HG03442 (cell line): Measurements from ENCODE around the gene SEMA5B.

Experiments used
- ATAC-seq: cut with Tn5 transposase; IDR thresholded peaks from one replicate; pipeline ENCODE4 v1.9.1; 2021; ENCODE audit warnings: mild to moderate bottlenecking, moderate library complexity; ENCODE audit not compliant: unreplicated experiment

Gene SEMA5B

GRCh38 chr3:122928396-122929187 lies 99.0 kb downstream of the SEMA5B start:
- no peak for ATAC-seq

DNA sequence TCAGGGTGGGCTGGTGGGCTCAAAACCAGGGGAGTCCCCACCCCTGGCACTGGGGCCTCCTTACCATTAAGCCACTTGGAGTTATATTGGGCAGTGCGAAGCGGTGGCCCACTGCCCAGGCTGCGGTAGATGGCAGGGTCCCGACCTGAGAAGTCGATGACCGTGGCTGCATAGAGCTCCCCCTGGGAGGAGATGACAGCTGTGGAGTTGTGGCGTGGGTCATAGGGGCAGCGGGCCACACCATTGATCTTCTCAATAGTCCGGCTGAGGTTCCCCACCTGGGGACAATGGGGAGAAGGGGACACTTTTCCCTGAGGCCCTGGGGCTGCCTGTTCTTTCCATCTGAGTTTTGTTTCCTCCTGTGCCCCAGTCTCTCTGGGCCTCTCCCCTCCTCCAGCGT lies 99.8 kb downstream of the SEMA5B start:
- ATAC-seq = no peak

GRCh38 chr3:122926811-122927210 lies 100.8 kb downstream of the SEMA5B start:
- no peak for ATAC-seq

GRCh38 chr3:122926322-122926721 lies 101.2 kb downstream of the SEMA5B start:
- no peak for ATAC-seq

GRCh38 chr3:122925756-122926155 lies 101.8 kb downstream of the SEMA5B start:
- no peak for ATAC-seq

GRCh38 chr3:122924056-122924455 lies 103.5 kb downstream of the SEMA5B start:
- ATAC-seq = no peak

DNA sequence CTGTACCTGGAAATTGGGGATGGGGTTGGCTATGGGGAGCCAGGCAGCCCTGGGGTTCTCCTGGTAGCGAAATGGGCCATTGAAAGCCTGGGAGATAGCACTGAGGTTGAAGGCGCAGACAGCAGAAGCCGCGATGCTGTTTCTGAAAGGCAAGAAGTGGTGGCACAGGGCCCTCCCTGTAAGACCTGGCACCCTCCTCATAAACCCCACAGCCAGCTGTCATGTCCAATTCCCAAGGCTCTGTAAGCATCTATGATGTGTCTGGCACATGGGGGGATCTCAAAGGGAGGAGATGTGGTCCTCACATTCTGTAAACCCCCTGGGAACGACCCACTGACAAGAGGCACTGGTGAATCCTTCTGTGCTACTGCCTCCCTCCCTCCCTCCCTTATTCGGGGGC lies 104.0 kb downstream of the SEMA5B start:
- ATAC-seq = no peak

DNA sequence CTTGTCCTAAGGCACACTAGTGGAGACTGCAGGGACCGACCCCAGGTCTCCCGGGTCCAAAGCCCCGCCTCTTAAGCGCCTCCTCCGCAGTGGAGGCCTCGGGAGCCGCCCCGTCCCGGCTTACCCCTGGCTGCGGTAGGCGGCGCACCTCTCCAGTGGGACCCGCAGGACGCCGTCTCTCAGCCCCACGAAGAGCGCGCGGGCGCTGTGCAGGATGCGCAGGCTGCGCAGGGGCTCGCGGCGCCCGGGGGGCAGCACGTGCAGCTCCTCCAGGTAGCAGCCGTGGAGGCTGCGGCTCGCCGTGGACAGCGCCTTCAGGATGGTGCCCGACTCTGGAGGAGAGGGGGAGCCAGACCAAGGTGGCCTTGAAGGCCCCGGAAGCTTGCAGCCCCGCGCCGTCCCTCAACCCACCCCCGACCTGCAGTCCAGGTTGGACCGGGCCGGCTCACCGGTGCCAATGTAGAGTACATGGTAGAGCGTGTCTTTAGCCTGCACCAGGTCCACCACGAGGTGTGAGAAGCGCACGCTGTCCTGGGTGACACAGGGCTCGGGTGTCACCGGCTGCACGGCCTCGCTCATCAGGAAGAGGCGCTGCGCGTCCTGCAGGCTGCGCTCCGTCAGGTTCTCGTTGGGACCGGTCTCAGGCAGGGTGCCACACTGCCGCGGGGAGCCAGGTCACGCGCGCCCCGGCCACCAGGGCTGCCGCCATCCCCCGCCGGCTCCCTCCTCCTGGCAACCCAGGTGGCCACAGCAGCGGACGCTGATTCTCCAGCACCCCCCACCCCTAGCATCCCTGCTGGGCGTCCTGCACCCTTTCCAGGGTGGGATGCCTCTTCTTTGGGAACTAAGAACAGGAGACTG lies 105.5 kb downstream of the SEMA5B start:
- ATAC-seq = no peak

- ATAC-seq = no peak
Measured at GRCh38 chr3:122920986-122921385, 106.6 kb downstream of the SEMA5B start.

GRCh38 chr3:122919291-122919610 lies 108.3 kb downstream of the SEMA5B start:
- no peak for ATAC-seq

- ATAC-seq = no peak
Measured at GRCh38 chr3:122918576-122919290, 108.8 kb downstream of the SEMA5B start.

DNA sequence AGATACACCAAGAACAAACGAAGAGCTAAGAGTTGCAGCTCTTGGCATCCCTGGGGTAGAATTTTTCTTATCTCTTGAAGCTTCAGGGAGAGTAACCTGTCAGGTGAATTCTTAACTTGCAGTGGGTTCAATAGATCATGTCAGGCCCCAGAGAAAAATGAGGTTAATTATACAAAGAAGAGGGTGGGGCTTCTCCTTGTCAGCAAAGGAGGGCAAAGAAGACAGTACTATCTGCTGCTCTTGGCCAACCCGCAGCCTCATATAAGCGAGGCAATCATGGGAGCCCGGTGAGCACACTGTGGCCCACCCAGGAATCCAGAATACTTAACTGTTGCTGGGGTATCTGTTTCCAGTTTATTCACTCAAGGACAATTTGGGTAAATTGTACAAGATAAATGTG lies 110.2 kb downstream of the SEMA5B start:
- ATAC-seq = no peak

DNA sequence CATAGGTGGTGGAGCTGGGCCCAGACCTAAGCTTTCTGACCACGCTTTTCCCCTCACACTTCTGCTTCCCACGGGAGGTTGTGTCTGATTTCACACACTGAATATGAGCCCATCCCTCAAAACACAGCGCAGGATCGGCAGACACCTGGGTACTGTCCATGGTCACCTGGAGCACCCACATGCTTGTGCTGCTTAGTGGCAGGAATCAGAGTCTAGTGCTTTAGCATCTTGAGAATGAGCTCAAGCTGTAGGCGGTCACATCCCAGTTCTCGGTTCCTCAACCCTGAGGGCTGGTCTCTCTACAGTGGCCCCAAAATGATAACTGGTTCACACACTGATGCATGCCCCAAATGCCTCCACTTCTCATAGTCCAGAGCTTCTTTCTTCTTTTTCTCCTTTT lies 111.0 kb downstream of the SEMA5B start:
- ATAC-seq = no peak

DNA sequence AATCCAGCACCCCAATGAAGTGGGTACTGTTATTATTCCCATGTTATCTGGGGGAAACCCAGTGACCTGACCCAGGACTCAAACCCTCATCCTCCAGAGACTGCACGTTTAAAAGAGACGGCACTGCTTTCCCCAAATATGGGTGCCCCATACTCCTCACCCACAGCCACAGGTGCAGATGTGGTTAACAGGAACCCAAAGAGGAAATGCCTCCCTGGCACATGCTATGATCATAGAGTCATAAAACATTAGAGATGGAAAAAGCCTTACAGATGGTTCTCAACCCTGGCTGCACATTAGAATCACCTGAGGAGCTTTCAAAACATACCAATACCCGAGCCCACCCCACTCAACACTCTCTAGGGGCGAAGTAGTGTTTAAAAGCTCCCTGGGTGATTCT lies 111.5 kb downstream of the SEMA5B start:
- no peak for ATAC-seq

DNA sequence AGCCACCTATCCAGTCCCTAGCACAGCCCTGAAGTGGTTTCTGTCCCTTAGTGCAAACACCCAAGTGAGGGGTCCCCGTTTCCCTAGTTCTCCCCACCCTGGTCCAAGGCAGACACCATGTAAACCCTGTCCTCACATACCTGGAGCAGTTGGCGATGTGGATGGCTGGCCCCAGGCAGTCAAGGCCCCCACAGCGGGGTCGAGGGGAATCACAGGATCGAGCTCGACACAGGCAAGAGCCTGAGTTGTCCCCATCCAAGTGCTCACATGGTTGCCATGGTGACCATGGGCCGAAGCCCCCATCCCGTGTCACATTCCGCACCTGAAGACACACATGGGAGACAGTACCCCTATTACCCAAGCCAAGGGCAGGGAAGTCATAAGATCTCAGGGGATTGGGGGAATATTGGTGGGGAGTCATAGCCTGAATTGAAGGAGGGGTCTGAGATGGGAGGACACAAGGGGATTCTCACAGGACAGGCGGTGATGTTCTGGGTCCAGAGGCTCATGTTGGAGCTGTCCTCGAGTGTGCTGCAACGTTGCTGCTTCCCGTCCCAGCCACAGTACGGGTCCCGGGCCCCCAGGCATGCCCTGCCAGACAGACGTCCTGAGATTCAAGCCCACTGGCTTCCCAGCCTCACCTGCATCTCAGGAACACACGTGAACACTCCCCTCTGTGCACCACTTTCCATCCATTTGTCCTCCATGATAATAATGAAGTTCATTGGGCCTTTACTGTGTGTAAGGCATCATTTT lies 112.1 kb downstream of the SEMA5B start:
- ATAC-seq = no peak

DNA sequence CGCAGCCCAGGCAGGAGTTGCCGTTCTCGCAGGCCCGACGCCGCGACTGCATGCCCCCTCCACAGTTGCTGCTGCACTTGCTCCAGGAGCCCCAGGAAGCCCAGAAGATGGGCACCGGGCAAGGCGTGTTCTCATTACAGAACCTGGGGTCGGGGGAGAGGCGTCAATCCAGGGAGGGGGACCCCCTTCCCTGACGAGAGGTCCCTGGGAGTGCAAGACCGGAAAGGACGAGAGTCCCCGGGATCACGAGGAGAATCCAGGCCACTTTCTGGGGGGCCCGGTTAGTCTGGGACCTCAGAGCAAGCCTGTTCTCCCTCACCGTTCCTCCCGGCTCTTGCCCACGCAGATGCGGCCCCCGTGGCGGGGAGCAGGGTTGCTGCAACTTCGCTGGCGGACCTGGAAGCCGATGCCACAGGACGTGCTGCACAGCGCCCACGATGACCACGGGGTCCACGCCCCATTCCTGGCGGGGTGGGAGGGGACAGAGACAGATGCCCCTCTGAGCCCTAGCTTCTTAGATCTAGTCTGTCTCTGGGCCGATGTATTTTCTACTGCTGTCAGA lies 113.9 kb downstream of the SEMA5B start:
- no peak for ATAC-seq

DNA sequence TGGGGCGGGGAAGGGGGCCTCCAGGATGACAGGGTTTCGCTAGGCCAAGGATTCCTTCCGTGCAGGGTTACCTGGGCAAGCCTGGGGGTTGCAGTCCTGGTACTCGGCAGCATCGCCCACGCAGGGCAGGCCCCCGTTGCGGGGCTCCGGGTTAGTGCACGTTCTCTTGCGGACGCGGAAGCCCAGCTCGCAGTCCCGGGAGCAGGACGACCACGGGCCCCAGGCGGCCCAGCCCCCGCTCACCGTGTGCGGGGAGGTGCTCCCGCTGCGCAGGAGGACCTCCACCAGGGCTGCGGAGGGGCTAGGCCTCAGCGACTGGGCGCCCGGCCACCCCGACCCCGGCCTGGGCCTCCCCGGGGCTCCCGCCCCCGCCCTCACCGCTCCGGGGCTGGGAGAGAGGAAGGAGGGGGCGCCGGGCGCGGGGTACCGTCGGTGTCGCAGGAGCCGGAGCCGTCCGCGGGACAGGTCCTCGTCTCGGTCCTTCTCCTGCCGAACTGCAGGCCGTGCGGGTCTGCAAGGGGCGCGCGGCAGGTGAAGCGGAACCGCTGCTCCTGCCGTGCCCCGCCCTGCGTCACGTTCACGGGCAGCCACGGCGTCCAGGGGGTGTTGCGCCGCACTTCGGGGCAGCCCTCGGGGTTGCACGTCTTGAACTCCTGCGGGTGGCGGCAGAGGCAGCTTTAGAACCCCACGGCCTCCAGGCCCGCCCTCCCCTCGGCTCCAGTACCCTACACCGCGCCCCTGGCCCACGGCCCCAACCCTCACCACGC lies 114.6 kb downstream of the SEMA5B start:
- no peak for ATAC-seq

DNA sequence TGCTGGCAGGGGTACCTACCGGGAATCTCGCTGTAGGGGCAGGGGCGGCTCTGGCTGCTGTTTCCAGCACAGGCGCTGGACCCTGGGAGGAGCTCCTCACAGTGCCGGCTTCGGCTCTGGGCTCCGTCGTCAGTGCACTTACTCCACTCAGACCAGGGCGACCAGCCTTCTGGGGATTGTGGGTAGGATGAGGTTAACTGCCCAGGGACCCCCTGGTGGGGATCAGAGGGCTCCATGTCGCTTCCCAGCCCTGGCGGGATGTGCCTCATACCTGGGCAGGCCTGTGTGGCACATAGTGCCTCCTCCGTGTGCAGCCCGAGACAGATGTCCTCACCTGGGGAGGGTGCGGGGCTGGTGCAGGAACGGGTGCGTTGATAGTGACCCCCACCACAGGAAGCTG lies 115.7 kb downstream of the SEMA5B start:
- ATAC-seq = no peak

DNA sequence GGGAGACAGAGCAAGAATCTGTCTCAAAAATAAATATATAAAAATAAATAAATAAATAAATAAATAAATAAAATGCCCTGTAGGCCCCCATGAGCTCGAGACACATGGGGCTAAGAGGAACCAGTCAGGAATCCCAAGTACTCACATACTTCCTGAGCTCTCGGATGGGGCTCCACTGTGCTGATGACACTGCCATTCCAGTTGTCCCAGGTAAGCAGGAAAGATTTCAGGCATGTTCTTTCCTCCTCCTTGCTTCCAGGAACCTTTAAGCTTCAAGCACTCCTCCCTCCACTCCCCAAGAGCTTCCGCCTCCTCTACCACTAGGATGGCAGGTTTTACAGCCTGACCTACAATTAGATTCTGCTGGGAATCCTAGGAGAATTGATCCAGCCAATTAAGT lies 119.3 kb downstream of the SEMA5B start:
- ATAC-seq = no peak

DNA sequence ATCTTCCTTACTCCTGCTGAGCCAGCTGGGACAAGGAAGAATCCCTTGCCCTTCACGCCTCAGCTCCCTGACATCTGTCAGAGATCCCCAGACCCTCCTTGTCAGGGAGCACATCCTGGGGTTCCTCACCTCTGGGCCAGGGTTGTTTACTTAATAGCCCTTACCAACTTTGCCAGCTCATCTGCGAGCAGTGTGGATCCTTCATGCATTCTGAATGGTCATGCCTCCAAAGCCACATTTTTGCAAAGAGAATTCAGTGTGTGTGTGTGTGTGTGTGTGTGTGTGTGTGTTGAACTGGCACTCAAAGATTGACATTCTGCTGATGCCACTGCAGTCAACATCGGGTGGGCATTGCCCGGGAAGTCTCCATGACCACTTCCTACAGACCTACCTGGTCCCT lies 120.1 kb downstream of the SEMA5B start:
- ATAC-seq = no peak
